GM21360 (cell line): ENCODE results near the gene ABCC5.
"Not testable (repeated sequence)": the region's sequence is repeated elsewhere in the genome, so short reads cannot be mapped to it uniquely, and the experiment has no call there.

Experiments
- ATAC-seq: cut with Tn5 transposase; IDR thresholded peaks from one replicate; pipeline ENCODE4 v1.9.1; 2021; ENCODE audit warnings: mild to moderate bottlenecking, moderate library complexity; ENCODE audit not compliant: unreplicated experiment

ABCC5 gene

DNA sequence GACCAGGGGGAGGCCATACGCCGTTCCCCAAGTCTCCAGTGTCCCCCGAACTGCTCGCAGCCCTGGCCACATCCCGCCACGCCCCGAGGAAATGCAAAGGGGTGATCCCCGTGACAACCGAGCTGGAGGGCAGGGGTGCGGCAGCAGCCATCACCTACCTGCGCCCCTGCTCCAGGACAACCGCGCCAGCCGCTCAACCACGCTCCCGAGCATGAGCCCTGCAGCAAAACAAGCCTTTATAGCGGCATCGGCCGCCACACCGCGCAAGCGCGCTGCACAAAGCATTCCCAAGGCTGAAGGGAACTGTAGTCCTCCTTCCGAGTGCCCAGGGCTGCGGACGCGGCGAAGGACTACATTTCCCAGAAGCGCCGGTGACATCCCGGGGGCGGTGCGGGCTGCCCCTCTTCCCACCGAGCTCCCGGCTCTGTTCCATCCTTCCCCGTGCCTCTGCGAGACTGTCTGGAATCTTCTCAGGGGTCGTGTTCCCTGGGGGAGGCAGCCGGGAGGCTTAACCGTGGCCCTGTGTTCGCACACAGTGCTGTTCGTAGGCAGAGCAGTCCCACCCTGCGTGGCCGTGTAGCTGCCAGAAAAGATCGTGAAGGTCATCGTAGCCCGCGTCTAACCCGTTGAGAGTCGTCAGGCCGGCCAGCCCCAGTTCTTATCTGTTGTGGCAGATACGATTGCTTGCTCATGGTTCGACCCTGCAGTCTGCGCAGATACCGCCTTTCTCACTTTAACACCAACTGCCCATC, at the start of gene ABCC5:
TSS of gene ABCC5 (minus strand) at position 213 of the 752 bp plus-strand sequence. CDS start 3,492 bp downstream, outside the sequence.
- ATAC-seq: peak; percentile 87

GRCh38 chr3:184066211-184066610, 48.5 kb upstream of the ABCC5 start:
- no peak for ATAC-seq

DNA sequence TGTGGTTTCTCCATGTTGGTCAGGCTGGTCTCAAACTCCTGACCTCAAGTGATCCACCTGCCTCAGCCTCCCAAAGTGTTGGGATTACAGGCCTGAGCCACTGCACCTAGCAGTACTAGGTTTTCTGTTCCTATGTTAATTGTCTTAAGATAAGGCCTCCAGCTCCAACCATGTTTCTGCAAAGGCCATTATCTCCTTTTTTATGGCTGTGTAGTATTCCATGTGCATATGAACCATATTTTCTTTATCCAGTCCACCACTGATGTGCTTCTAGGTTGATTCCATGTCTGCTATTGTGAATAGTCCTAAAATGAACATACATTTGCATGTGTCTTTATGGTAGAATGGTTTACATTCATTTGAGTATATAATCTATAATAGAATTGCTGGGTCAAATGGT, 45.0 kb upstream of the ABCC5 start:
- ATAC-seq: no peak

DNA sequence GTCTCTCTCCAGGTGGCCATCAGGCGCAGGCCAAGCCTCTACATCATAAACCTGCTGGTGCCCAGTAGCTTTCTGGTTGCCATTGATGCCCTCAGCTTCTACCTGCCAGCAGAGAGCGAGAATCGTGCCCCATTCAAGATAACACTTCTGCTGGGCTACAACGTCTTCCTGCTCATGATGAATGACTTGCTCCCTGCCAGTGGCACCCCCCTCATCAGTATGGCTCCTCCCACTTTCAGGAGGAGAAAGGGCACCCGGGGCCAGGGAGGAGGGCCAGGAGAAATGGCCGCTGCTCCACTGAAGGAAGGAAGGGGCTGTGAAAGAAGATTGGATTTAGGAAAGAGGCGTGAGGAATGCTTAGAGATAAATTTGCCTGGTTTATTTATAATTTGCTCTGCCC, 41.7 kb upstream of the ABCC5 start:
- ATAC-seq: no peak

GRCh38 chr3:184058029-184058428, 40.3 kb upstream of the ABCC5 start:
- no peak for ATAC-seq

DNA sequence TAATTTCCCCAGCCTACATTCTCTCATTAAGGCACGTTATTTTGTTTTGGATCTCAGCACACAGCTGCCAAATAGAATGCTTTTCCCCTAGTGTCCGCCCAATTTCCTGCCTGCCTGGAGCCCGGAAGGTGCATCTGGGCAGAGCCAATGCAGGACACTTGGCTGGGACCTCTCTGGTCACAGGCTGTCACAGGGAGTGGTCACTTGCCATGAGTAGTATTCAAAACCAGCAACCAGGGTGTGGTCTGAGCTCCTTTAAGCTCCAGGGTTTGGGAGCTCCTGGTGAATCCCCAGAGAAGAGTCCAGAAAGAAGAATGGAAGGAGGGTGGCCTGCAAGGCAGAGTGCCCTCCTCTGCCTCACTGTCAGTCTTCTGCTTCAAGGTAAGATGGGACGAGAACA, 35.1 kb upstream of the ABCC5 start, which contains the start of gene HTR3C:
TSS of gene HTR3C (plus strand) at position 281 of the 400 bp plus-strand sequence. CDS start at position 315, 34 bp downstream.
- no peak for ATAC-seq

DNA sequence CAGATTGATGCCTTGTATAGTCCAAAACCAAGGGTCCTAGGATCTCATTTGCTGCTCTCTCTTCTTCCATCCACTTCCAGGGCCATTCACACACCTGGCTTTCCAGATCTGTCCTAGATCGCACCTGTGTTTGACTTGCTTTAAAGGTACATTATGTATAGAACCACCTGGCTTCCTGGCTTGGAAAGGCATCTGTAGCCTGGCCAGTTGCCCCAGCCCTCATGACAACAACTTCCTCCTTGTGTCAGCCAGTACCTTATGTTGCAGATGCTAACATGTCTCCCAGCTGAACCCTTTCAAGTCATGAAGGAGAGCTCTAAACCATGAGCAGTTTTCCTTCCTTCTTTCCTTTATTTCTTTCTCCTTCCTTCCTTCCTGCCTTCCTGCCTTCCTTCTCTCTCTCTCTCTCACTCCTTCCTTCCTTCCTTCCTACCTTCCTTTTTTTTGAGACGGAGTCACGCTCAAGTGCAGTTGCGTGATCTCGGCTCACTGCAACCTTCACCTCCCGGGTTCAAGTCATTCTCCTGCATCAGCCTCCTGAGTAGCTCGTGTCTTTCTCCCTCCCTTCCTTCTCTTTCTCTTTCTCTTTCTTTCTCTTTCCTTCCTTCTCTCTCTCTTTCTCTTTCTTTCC, 32.6 kb upstream of the ABCC5 start:
- ATAC-seq: no peak

DNA sequence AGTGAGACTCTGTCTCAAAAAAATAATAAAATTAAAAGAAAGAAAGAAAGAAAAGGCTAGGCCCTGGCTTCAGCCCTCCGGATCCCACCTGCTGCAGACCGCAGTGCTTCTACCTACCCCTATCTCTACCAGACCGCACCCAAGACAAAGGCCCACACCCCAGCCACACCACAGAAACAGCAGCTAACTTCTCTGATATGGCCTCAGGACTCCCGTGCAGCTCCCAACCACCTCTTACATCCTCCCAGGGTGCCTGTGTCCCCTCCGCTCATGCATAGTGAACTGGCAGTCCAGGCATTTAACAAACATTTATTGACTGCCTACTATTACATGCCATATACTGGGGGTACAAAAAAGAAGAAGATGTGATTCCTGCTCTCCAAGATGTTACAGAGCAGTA, 28.3 kb upstream of the ABCC5 start:
- no peak for ATAC-seq

DNA sequence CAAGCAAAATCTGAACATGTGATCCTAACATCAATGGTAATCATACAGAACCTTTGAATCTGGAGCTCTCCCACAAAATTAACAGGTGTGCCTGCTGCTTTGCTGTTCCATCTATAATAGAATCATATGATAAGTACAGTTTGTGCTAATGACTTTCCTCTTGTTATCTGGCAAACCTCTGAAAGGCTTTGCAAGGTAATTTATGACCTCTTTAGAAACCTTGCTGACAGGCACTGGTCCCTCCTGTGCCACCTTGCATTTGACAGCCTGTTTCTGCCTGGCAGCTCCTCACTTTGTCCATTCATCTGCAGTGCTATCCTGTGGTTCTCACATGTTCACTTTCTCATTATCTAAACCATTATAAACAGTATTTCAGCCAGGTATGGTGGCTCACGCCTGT, 24.9 kb upstream of the ABCC5 start:
- no peak for ATAC-seq

GRCh38 chr3:184040010-184040409, 22.3 kb upstream of the ABCC5 start:
- no peak for ATAC-seq

GRCh38 chr3:184039414-184039813, 21.7 kb upstream of the ABCC5 start:
- ATAC-seq: no peak

- not testable (repeated sequence) for ATAC-seq
These were observed 20.6 kb upstream of the ABCC5 start for GRCh38 chr3:184038307-184038706.

- ATAC-seq: no peak
These were observed 20.1 kb upstream of the ABCC5 start for GRCh38 chr3:184037816-184038215.

DNA sequence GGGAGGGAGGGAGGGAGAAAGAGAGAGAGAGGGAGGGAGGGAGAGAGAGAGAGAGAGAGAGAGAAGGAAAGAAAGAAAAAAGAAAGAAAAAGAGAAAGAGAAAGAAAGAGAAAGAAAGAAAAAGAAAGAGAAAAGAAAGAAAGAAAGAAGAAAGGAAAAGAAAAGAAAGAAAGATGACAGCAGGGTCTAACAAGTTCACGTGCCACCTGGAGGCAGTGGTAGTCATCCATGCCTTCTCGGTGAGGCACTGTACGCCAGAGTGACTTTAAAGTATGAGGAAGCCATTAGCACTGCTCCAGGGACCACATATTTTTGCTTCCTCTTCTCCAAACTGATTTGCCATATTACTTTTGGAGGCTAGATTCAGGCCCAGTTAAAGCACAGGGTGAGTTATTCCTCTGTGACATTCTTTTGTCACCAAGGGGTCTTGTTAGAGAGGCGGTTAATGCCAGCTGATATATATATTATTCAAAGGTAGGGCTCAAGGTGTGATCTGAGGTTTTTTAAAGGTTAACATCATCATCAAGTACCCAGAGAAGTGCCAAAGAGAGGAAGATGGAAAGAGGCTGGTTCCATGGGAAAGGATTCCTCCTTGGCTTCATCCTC, 13.6 kb upstream of the ABCC5 start, which contains the start of gene HTR3D:
TSS of gene HTR3D (plus strand) at position 556 of the 606 bp plus-strand sequence. CDS start at position 556, 0 bp downstream.
- no peak for ATAC-seq

GRCh38 chr3:184030536-184030935, 12.9 kb upstream of the ABCC5 start:
- no peak for ATAC-seq

DNA sequence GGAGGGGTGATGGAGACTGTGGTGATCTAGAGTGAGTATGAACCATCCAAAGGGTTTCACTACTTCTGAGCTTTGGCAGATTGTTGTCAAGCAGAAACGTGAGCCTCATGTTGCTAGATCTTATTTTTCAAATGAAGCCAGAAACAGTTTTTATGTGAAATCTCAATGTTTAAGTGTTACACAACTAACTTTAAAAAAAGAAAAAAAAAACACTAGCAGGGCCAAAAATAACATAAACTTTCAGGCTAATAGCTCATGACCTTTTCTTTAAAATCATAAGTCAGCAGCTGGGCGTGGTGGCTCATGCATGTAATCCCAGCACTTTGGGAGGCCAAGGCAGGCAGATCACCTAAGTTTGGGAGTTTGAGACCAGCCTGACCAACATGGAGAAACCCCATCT, 11.8 kb upstream of the ABCC5 start:
- no peak for ATAC-seq

DNA sequence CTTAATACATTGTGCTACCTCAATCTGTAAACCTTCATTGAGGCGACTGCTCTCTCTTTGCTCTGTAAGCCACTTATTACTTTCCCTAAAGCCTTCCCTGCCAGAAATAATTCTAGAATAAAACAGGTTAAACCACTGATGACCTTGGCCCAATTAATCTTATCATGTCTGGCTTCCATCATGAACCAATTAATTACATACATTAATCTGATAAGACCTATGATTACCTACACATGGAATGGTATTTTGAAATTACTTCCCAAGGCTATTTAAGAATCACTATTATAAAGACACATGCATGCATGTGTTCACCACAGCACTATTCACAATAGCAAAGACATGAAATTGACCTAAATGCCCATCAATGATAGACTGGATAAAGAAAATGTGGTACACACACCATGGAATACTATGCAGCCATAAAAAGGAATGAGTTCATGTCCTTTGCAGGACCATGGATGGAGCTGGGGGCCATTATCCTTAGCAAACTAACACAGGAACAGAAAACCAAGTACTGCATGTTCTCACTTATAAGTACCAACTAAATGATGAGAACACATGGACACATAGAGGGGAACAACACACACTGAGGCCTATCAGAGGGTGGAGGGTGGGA, 10.7 kb upstream of the ABCC5 start:
- not testable (repeated sequence) for ATAC-seq

- ATAC-seq: not testable (repeated sequence)
These were observed 7.6 kb upstream of the ABCC5 start for GRCh38 chr3:184025256-184025655.

DNA sequence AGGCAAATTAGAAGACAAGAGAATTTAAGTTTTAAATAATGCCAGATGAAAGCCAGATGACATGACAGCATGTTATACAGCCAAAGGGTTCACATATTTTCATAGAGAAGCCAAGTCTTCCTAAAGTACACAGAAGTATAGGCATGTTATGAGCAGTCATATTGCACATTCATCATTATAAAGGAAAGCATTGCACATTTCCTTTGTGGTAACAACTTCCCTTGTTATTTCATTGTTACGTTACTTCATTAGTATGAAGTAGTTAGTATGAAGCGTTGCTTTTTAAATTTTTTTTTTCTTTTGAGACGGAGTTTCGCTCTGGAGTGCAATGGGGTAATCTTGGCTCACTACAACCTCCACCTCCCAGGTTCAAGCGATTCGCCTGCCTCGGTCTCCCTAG, 4.6 kb upstream of the ABCC5 start:
- ATAC-seq: no peak

DNA sequence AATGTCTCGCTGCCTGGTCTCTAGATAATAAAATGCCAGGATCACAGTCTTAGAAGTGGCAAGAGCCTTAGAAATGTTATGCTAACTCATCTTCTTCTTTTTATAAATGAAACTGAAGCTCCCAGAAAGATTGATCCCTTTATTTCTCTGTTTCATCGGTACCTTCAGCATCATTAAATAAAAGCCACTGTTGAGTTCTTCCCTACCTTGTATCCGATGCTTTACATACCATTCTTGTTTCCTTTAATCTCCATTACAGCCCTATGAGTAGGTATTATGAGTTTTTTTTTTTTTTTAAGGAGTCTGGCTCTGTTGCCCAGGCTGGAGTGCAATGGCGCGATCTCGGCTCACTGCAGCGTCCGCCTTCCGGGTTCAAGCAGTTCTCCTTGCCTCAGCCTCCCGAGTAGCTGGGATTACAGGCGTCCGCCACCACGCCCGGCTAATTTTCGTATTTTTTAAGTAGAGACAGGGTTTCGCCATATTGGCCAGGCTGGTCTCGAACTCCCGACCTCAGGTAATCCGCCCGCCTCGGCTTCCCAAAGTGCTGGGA, 815 bp upstream of the ABCC5 start:
- ATAC-seq: no peak
